ENCODE results near the gene ADAM17.

The ADAM17 gene

GRCh38 chr2:9471206-9471605 is 84.4 kb downstream of the ADAM17 start:
- no peak for DNase-seq (ENCODE audit: low read depth)

- DNase-seq (ENCODE audit: low read depth): no peak
These were observed 87.9 kb downstream of the ADAM17 start for GRCh38 chr2:9467687-9468086.

- DNase-seq (ENCODE audit: low read depth): no peak
These were observed 89.4 kb downstream of the ADAM17 start for GRCh38 chr2:9466147-9466683.

- no peak for DNase-seq (ENCODE audit: low read depth)
These were observed 90.5 kb downstream of the ADAM17 start for GRCh38 chr2:9465170-9465569.

GRCh38 chr2:9463698-9464034 is 92.0 kb downstream of the ADAM17 start:
- DNase-seq (ENCODE audit: low read depth): no peak

- no peak for DNase-seq (ENCODE audit: low read depth)
These were observed 92.5 kb downstream of the ADAM17 start for GRCh38 chr2:9462886-9463697.

GRCh38 chr2:9462313-9462712 is 93.3 kb downstream of the ADAM17 start:
- no peak for DNase-seq (ENCODE audit: low read depth)

- DNase-seq (ENCODE audit: low read depth): no peak
These were observed 94.6 kb downstream of the ADAM17 start for GRCh38 chr2:9461079-9461478.

GRCh38 chr2:9460441-9461017 is 95.1 kb downstream of the ADAM17 start:
- no peak for DNase-seq (ENCODE audit: low read depth)

- DNase-seq (ENCODE audit: low read depth): no peak
These were observed 104.4 kb downstream of the ADAM17 start for GRCh38 chr2:9451231-9451630.

GRCh38 chr2:9445089-9445488 is 110.5 kb downstream of the ADAM17 start:
- no peak for DNase-seq (ENCODE audit: low read depth)

GRCh38 chr2:9443526-9443925 is 112.1 kb downstream of the ADAM17 start:
- no peak for DNase-seq (ENCODE audit: low read depth)

- DNase-seq (ENCODE audit: low read depth): no peak
These were observed 114.1 kb downstream of the ADAM17 start for GRCh38 chr2:9441556-9441955.

- no peak for DNase-seq (ENCODE audit: low read depth)
These were observed 115.4 kb downstream of the ADAM17 start for GRCh38 chr2:9440058-9440727.

GRCh38 chr2:9439536-9439935 is 116.1 kb downstream of the ADAM17 start:
- DNase-seq (ENCODE audit: low read depth): no peak
